ENCODE measurements around the gene SOX6. TPM values are rescaled to one million over a fixed set of nuclear protein-coding genes. Genes with fewer than 3 reads are reported as not detected.
A peak's percentile ranks its signal among the peaks of the same experiment; 100 is the strongest.

SOX6 gene
- total and polyA plus RNA-seq, 2 experiments from 2014 or later = 0.03 to 0.66 TPM

GRCh38 chr11:16182553-16182952 lies 173.8 kb downstream of the SOX6 start:
- Mint-ChIP-seq H3K27ac (no peak overlapping the region), H3K27me3 (ENCODE audit: insufficient read depth, low read depth, poor library complexity) (peaks cover 4% of the 10 kb centered on the region), H3K36me3 (ENCODE audit: low read depth) (no peaks in the 10 kb centered on the region), H3K4me1 (peaks cover 59% of the 10 kb centered on the region), H3K9me3 (no peaks in the 10 kb centered on the region), H3K4me3 (no peak overlapping the region)
- Histone ChIP-seq H3K4me3 (no peak overlapping the region), H3K27me3 (ENCODE audit: insufficient read depth) (no peaks in the 10 kb centered on the region), H3K36me3 (ENCODE audit: insufficient read depth) (no peaks in the 10 kb centered on the region), H2AFZ (no peak overlapping the region), H3K4me2 (peak overlapping the region; percentile 27), H3K4me1 (ENCODE audit: insufficient read depth) (peaks cover 52% of the 10 kb centered on the region), H3K79me2 (replicated peaks; ENCODE audit: insufficient read depth) (no peaks in the 10 kb centered on the region), H4K20me1 (replicated peaks; ENCODE audit: insufficient read depth) (no peaks in the 10 kb centered on the region), H3F3A (replicated peaks; ENCODE audit: low read depth) (no peaks in the 10 kb centered on the region), H3K9me2 (ENCODE audit: insufficient read depth) (no peaks in the 10 kb centered on the region), H3K27ac (ENCODE audit: low read depth) (no peak overlapping the region)
- DNase-seq (ENCODE audit: low spot score) (no peak), ATAC-seq (no peak)
- TF ChIP-seq REST (IDR thresholded peaks at IDR 0.05; ENCODE audit: unreplicated experiment) (no peak), JUNB (IDR thresholded peaks at IDR 0.05; ENCODE audit: unreplicated experiment) (no peak), ZNF462 (CRISPR knock-in tag; IDR thresholded peaks at IDR 0.05) (no peak), EZH2phosphoT487 (IDR thresholded peaks at IDR 0.05; ENCODE audit: unreplicated experiment) (no peak), POLR2AphosphoS5 (IDR thresholded peaks at IDR 0.05; ENCODE audit: low read depth) (no peak), CREB1 (CRISPR knock-in tag; IDR thresholded peaks at IDR 0.05; ENCODE audit: low read depth) (no peak), ZNF331 (CRISPR knock-in tag; IDR thresholded peaks at IDR 0.05; ENCODE audit: low read depth) (no peak)
- TF ChIP-seq, protein P1, sequence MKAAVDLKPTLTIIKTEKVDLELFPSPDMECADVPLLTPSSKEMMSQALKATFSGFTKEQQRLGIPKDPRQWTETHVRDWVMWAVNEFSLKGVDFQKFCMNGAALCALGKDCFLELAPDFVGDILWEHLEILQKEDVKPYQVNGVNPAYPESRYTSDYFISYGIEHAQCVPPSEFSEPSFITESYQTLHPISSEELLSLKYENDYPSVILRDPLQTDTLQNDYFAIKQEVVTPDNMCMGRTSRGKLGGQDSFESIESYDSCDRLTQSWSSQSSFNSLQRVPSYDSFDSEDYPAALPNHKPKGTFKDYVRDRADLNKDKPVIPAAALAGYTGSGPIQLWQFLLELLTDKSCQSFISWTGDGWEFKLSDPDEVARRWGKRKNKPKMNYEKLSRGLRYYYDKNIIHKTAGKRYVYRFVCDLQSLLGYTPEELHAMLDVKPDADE (IDR thresholded peaks at IDR 0.05) = no peak

Data from GM23338 (cell line).